CD4-positive, alpha-beta T cell treated with Interleukin-15 for 4 hours (primary cell): ENCODE results near the gene HYPK.
"Not testable (repeated sequence)": the region's sequence is repeated elsewhere in the genome, so short reads cannot be mapped to it uniquely, and the experiment has no call there.

Source experiments
- DNase-seq: peaks from one replicate; pipeline ENCODE4 v3.0.0-alpha.2; 2020; ENCODE audit warnings: low spot score

HYPK gene

GRCh38 chr15:43795997-43796396 lies 4.4 kb upstream of the HYPK start:
- no peak for DNase-seq

GRCh38 chr15:43796566-43796965 lies 3.8 kb upstream of the HYPK start:
- no peak for DNase-seq

GRCh38 chr15:43799209-43799944 lies 1.0 kb upstream of the HYPK start:
- no peak for DNase-seq

GRCh38 chr15:43799945-43800285 lies 484 bp upstream of the HYPK start, which contains the start of gene SERINC4:
Gene SERINC4 (minus strand): TSS chr15:43800220. CDS start chr15:43799986, 234 bp downstream.
- DNase-seq: no peak

GRCh38 chr15:43802676-43803075 lies 2.3 kb downstream of the HYPK start:
- DNase-seq: not testable (repeated sequence)

- no peak for DNase-seq
These were observed 8.1 kb downstream of the HYPK start for GRCh38 chr15:43808435-43808950.

- DNase-seq: no peak
These were observed 8.7 kb downstream of the HYPK start for GRCh38 chr15:43808960-43809678.

GRCh38 chr15:43815064-43815463 lies 14.7 kb downstream of the HYPK start:
- not testable (repeated sequence) for DNase-seq

GRCh38 chr15:43821505-43821904 lies 21.1 kb downstream of the HYPK start:
- DNase-seq: no peak

GRCh38 chr15:43824302-43825246 lies 24.2 kb downstream of the HYPK start, which contains the start of gene MFAP1:
Gene MFAP1 (minus strand): TSS chr15:43824690. CDS start chr15:43824569, 121 bp downstream.
- peak; percentile 93 for DNase-seq

- DNase-seq: not testable (repeated sequence)
These were observed 24.9 kb downstream of the HYPK start for GRCh38 chr15:43825305-43825704.

- no peak for DNase-seq
These were observed 25.7 kb downstream of the HYPK start for GRCh38 chr15:43826029-43826507.

GRCh38 chr15:43826508-43827341 lies 26.3 kb downstream of the HYPK start, which contains the start of gene WDR76:
Gene WDR76 (plus strand): TSS chr15:43827002. CDS start chr15:43827033, 31 bp downstream.
- DNase-seq: peak; percentile 62

GRCh38 chr15:43828061-43828657 lies 27.8 kb downstream of the HYPK start:
- peak; percentile 6 for DNase-seq

- DNase-seq: not testable (repeated sequence)
These were observed 29.6 kb downstream of the HYPK start for GRCh38 chr15:43829951-43830540.

- not testable (repeated sequence) for DNase-seq
These were observed 30.4 kb downstream of the HYPK start for GRCh38 chr15:43830691-43831275.

- not testable (repeated sequence) for DNase-seq
These were observed 31.2 kb downstream of the HYPK start for GRCh38 chr15:43831519-43832052.

- not testable (repeated sequence) for DNase-seq
These were observed 32.1 kb downstream of the HYPK start for GRCh38 chr15:43832485-43832884.

GRCh38 chr15:43845421-43845820 lies 45.0 kb downstream of the HYPK start:
- no peak for DNase-seq
